ENCODE results near the gene TMEM14A. TPM values are rescaled to one million over a fixed set of nuclear protein-coding genes. Genes with fewer than 3 reads are reported as not detected.

Gene TMEM14A

Small RNAs within 50 kb of the gene (small RNA-seq; reads per million reads assigned to genes)
- gene AL109918.2 (ENCODE audit: insufficient read depth): not detected

All from neuronal stem cell (in vitro differentiated cells).